Activated T-helper 1 cell treated with anti-CD3 and anti-CD28 coated beads, Interleukin-2, amount 50 U/mL, for 16 hours (primary cell): ENCODE data around the gene SPSB1.

Experiments
- DNase-seq, 2 donors: peaks; one replicate each; pipeline ENCODE4 v3.0.0-alpha.2; 2020; ENCODE audit warnings: low read depth in 1 of 2, low spot score in 1 of 2

SPSB1 gene

DNA sequence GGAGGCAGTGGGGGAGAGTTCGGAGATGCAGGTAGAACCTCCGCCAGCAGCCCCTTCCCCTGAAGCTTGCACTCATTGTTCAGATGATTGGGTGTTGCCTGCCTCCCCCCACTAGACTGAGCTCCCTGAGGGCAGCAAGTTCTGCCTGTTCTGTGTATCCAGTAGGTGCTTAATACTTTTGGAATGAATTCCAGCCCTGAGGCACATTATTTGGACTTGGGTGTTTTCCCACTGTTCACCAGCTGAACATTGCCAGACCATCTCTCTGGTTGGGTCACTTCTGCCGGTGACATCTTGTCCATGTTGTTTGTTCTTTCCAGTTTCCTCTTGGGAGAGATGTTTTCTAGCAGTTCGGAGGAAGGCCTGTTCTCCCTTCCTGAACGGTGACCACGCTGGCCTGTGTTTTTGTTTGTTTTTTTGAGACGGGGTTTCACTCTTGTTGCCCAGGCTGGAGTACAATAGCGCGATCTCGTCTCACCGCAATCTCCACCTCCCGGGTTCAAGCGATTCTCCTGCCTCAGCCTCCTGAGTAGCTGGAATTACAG lies 48.7 kb downstream of the SPSB1 start:
- DNase-seq, result no peak

DNA sequence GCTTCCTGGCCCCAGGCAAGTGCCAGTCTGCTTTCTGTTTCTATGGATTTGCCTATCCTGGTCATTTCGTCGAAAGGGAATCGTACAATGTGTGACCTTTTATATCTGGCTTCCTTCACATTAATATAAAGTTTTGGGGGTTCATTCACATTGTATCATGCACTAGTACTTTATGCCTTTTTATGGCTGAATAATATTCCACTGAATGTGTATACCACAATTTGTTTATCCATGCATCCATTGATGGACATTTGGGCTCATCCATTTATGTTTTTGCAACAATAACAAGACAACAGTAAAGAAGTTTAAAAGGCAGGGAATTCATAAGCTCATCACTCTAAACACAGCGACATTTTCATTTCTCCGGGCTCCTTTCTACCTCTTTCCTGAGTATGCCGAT lies 50.6 kb downstream of the SPSB1 start:
- no peak for DNase-seq

DNA sequence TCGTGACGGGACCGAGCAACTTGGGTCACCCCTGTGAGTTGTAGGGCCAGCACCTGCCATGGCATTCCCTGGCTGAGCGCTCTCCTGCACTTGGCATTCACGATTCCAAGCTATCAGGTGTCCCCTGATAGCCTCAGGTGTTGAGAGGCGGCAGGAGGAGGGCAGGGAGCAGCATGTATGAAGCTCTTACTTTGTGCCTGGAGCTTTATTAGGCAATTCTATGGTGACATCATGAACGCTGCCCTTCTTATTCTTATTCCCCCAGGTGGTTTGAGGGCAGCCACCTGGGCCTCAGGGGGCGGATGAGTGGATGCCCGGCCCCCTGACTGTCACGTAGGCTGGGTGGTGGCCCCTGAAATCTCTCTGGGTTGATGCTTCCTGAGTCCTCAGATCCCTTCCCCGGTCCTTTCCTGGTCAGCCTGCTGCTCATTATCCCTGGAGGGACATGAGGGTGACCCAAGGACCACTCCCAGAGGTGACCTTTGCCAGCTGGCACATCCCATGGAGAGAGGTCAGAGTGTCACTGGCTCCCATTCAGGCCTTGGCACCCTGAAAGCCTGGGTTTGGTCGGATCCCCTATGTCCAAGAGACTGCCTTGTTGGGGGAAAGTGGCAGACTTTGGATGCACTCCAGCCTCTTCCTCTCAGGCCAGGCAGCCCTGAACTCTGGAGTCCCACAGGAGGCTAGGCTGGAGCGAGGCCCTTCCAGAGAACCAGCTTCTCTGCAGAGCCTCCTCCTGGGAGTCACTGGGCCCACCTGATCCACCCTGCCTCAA lies 51.9 kb downstream of the SPSB1 start:
- no peak for DNase-seq

DNA sequence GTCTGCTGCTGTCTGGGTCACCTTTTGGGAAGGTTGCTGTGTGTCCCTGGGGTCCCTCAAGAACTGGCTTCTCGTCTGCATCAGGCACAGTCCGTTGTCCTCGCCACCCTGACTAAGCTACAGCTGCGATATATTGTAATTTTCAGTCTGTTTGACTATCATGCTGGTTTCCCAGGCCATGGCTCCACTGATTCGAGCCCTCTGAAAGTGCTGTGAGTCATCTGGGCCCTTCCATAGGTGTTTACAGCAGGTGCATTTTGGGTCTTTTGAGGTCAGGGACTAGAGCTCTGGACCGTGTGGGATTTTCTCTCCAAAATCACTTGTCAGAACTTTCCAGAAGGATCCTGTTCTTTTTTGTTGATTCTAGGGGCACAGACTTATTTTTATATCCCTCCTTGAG lies 52.8 kb downstream of the SPSB1 start:
- DNase-seq, result no peak

DNA sequence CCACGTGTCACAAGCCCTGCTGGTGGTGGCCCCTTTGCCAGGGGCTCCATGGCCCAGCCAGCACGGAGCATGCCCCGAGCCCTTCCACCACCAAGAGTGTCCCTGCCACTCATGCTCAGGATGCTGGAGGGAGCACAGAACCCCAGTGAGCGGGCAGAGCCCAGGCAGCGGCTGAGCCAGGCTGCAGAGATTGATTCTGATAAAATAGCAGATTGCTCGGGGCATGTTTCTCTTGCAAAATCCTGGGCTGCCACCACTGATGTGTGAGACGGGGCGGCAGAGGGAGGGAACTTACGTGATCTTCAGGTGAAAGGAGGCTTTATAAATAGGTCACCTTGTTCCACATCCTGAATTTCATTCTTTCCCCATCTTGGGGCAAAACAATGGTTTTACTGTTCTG lies 53.2 kb downstream of the SPSB1 start:
- no peak for DNase-seq

DNA sequence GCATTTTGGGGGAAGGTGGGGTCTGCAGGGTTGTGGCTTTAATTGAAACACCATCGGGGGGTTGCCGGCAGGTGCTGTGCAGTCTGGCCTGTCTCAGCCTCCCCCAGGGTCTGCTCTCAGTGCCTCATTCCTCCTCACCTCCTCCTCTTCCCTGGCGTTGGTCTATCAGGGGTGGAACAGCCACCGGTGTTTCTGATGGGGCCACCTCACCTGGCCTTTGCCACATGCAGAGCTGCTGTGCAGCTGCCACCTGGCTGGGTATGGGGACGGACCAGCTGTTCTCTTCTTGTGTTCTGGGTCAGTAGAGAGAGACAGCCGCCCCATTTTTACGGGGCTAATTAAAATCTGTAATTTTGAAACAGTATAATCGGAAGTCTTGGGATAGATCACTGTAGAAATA lies 53.9 kb downstream of the SPSB1 start:
- DNase-seq, result no peak

DNA sequence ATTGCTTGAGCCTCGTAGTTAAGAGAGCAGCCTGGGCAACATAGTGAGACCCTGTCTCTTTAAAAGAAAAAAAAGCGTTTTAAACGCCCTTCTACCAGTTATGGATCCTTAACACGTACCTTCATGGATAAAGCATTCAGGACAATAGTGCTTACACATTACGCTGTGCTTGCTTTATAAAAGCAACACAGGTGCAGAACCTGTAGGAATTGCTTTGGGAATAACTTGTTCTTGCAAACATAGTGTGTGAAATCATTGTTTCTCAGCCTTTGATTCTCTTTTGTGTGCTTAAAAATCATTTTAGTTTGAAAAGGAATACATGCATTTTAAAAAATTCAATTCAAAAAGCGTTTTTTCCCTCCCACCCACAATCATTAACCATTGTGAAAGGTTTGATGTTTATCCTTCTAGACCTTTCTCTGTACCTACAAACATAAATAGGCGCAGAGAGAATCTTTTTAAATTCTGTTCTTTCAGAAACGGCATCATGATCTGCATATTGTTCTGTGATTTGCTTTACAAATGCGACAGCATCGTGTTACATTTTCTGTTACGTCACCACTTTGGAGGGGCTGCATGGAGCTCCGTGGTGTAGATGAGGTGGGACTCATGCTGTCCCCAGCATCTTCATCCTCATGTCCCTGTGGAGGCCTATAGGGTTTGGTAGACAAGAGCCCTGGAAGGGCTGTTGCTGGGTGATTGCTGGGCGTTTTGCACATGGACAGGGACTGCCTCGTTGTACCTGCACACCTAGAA lies 54.6 kb downstream of the SPSB1 start:
- DNase-seq, result no peak

DNA sequence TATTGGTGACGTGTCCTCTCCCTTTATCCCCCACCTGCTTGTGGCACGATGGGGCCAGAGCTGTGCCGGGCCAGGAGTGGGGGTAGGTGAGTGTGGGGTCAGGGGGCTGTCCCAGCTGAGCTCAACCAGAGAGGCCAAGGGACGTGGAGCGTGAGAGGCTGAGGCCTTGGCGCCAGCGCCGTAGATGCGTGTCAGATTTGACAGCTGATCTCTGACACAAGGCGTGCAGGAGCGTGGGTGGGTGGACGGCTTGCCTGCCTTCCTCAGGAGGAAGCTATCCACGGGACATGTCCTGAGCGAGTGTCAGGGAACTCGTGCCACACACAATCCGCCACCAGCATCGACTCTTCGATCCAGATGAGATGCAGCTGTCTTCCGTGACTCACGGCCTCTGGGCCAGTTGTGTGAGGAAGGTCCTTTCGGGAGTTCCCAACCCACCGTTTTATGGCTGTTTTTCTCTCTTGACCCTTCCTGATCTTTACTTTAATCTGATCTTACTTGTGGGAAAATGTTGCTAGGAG lies 56.7 kb downstream of the SPSB1 start:
- no peak for DNase-seq

DNA sequence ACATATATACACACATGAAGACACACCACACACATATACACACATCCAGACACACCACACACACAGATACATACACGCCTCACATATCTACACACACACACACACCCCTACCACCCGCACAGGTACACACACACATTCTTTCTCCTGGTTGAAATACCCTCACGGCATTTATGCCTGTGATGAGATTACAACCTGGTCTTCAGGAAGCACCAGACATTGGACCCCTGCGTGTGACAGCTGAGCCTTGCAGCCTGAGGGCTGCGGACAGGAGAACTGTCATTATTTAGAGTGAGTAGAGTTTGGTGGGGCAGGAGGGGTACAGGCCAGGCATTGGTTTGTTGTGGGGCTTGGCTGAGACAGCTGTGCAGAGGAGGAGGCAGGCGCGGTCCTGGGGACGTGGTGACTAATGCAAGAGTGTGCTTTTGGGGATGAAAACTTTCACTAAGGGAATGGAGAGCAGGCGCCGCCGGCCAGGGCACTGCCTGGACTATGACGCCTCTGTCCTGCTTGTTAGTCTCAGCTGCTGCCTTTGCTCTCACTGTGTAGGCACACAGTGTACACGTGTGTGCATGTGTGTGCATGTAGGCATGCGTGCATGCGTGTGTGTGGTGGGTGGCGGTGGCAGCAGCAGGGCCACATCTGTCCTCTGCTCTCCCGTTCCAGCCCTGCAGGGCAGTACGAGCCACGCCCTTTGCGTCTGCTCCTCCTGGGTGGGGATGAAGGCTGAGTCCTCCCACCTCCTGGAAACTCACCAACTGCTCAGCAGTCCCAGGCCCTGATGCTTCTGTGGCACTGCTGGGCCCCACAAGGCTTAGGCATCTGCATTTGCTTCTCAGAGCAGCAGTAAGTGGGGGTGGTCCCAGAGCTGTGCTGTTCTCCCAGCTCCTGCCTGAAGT lies 57.6 kb downstream of the SPSB1 start:
- no peak for DNase-seq

DNA sequence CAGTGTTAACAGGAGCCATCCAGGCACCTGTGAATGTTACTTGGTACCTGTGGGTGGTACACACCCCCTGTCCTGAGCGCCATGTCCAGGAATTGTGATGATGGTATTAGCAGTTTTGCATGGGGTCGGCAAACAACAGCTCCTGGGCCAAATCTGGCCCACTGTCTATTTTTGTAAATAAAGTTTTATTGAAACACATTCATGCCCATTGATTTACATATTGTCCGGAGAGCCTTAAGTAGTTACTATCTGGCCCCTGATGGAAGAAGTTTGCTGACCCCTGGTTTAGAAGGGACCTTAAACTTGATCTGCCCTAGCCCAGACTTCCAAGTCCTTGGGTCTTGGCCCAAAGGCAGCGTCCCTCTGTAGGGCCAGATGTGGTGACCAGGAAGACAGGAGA lies 58.3 kb downstream of the SPSB1 start:
- DNase-seq, result no peak

DNA sequence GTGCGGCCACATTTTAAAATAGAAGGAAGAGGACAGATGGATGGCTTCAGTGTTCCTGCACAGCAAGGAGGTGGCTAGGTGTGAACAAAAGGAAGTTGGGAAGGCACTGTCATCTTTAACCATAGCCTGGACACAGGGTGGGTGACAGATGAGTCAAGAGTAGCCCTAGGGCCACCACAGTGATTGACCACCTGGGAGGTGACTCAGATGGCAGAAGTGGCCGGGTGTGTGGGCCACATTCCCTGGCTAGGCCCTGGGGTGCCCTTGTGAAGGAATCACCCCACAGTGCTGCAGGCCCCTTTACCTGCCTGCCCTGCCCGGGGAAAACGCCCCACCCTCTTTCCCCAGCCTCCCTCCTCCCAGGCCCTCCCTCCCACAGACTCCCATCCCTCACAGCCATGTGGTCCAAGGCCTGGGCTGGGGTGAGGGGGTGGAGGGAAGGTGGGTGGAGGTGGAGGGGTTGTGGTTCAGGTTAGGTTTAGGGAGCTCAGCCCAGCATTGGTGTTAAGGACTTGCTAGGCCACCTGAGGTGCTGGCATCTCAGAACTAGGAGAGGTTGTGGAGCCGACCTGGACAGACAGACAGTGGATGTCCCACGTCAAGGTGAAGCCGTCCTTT lies 59.1 kb downstream of the SPSB1 start:
- no peak for DNase-seq

DNA sequence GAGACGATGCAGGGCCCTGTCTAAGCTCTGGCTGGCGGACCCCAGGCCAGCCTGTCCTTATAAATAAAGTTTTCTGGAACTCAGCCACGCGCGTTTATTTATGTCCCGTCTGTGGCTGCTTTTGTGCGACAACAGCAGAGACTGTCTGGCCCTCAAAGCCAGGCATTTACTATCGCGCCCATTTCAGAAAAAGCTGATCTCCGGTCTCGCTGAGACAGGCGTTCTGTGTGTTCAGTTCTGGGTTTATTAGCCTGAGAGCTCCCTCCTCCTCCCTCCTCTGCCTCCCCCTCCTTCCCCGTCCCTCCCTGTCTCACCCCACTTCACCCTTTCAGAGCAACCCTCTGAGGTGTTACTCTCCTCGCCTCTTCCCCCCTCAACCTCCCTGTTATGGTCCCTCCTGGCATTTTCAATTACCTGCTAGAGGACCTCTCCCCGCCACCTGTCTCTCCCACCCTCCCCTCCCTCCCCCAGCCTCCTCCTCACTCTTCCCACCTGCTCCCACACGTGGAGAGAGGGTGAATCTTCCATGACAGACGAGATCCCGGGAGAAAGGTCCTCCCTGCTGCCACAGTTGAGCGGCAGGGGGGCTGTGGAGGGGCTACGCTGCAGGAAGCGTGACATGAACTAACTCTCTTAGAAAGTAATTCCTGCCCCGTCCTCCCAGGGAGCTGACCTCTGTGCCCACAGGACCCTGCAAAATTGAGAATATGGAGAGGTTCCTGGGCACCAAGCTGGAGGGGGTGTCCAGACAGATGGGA lies 59.9 kb downstream of the SPSB1 start:
- DNase-seq, result no peak

DNA sequence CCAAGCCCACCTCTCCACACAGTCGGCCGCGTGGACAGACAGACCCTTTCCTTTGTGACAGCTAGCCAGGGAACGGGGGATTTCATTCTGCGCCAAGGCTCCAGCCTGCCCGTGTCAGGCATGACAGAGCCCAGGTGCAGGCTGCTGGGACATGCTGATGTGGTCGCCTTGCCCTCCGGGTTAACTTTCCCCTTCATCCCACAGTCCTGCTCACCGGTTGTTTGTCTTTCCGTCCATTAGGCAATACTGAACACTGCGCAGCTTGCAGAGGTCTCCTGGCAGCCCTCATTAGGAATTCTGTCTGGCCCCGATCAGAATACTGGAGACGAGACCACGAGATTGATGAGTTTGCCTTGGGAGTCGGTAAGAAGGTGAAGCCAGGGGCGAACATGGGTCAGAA lies 62.8 kb downstream of the SPSB1 start:
- DNase-seq, result no peak

DNA sequence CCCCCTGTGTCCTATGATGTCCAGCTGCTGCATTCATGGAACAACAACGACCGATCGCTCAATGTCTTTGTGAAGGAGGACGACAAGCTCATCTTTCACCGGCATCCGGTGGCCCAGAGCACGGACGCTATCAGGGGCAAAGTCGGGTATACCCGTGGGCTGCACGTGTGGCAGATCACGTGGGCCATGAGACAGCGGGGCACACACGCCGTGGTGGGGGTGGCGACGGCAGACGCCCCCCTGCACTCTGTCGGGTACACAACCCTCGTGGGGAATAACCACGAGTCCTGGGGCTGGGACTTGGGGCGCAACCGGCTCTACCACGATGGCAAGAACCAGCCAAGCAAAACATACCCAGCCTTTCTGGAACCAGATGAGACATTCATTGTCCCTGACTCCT lies 63.3 kb downstream of the SPSB1 start:
- no peak for DNase-seq

DNA sequence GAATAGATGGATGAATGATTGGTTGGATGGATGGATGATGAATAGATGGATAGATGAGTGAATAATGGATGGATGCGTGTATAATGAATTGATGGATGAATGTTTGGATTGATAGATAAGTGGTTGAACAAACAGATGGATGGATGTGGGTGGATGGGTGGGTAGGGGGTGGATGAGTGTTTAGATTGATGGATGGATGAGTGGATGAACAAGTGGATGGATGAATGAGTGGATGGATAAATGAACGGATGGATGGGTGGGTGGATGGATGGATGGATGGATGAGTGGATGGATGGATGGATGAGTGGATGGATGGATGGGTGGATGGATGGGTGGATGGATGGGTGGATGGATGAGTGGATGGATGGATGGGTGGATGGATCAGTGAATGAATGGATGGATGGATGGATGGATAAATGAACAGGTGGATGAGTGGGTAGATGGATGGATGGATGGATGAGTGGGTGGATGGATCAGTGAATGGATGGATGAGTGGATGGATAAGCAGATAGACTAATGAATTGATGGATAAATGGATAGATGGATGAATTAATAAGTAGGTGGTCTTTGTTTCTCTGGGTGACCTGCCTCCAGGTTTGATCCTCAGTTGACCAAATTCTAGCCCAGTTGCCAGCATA lies 64.3 kb downstream of the SPSB1 start:
- no peak for DNase-seq

DNA sequence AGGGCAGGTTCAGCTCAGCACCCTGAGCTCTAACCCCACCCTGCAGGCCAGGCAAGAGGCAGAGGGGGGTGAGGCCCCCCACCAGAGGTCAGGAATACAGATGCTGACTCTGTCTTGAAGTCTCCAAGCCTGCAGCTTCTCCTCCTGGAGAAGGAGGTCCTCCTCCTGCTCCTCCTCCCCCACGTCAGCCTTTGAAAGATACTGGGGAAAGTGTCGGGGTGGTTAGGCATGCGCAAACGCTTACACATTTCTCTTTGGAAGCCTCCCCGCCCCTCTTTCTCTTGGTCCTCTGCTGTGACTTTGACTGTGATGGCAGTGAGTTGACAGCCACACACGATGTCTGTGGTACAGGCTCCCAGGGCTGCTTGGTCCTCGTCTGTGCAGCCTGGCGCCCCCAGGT lies 65.3 kb downstream of the SPSB1 start:
- no peak for DNase-seq

DNA sequence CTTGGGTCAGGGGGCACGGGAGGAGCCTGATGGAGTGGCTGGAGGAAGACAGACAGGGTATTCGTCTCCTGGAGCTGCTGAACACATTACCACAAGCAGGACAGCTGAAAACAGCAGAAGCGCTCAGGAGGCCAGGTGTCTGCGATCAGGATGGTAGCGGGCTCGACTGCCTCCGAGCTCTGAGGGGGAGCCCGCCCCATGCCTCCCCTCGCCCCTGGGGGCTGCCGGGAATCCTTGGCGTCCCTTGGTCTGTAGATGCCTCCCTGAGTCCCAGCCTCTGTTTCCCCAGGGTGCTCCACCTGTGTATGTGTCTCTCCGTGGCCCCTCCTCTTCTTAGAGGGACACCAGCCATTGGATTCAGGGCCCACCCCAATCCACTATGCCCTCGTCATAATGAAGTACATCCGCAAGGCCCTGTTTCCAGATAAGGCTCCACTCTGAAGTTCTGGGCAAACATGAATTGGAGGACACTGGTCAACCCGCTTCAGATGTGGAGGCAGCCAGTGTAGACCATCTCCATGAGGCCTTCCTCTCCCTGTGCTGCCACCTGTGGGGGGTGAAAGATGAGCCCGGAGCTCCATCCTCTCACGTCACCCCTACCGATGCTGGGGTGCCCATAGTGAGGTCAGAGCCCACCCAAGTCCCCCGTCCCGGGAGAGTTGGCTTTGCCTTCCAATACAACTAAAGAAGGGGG lies 67.8 kb downstream of the SPSB1 start:
- no peak for DNase-seq

DNA sequence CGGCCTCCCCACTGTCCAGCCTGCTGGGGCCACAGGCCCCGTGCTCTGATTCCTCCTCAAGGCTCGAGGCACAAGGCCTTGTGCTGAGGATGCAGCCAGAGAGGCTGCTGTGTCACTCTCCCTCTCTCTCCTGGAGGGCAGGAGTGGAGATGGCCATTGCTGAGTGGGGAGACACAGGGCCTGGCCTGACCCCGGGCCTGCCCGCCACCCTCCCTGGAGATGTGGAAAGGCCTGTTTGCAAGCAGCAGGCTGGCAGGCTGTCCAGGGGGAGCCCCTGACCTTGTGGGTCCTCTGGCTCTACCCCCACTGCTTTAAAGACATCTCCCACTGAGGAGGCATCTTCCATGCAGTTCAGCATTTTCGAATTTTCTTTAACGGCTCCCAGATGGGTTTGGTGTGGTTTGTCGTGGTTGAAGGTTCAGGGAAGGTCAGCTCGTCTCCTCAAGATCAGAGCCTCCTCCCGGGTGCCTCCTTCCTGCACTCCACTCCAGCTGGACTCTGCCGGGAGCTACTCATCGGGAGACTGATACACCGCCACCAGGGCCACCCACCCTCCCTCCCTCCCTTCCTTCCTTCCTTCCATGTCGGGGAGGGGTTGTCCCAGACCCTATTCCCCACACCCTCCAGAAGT lies 69.1 kb downstream of the SPSB1 start:
- no peak for DNase-seq

DNA sequence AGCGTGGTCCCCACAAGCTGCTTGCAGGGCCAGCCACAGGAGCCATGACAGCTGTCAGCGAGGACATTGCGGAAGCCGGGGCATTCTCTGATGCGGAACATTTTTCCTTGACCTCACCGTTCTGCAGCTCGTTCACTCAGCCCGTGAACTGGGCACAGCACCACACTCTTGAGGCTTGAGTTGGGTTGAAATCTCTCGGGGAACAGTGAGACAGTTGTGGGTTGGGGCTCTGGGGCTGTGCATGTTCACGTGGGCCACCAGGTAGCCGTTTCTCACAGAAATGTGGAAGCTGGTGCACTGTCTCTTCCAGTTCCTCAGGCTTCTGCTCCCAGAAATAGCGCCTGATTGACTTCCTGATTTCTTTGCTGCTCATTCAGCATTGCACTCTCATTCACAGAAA lies 69.8 kb downstream of the SPSB1 start:
- no peak for DNase-seq
